Kasumi-1 (cell line): ENCODE data around the gene RRP8.

Experiments used
- DNase-seq, 2 experiments: peaks; one replicate each; lab custom pipeline; 2025; lab: John Stamatoyannopoulos, UW

Gene RRP8

GRCh38 chr11:6632116-6633073 is 29.0 kb upstream of the RRP8 start:
- DNase-seq, result no peak

DNA sequence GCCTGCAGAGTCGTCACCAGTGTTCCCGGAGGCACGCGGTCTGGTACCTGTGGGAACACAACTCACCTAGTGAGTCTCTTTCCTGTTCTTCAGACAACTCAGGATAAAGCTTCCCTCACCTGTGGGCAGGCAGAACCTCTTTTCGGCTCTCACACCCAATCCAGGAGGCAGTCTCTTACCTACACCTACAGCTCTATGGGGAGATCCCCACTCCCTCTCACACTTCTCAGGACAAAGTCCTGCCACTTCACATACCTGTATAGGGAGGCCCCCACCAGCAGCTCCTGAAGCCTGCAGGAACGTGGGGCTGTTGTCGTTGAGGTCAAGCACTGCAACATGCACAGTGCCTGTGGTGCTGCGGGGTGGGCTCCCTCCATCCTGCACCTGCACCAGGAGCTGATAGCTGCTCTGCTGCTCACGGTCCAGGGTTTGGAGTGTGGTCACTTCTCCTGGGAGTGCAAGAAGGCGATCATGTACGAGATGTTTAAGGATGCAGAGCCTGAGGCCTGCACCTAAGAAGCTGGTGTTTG is 28.0 kb upstream of the RRP8 start:
- DNase-seq, result no peak

DNA sequence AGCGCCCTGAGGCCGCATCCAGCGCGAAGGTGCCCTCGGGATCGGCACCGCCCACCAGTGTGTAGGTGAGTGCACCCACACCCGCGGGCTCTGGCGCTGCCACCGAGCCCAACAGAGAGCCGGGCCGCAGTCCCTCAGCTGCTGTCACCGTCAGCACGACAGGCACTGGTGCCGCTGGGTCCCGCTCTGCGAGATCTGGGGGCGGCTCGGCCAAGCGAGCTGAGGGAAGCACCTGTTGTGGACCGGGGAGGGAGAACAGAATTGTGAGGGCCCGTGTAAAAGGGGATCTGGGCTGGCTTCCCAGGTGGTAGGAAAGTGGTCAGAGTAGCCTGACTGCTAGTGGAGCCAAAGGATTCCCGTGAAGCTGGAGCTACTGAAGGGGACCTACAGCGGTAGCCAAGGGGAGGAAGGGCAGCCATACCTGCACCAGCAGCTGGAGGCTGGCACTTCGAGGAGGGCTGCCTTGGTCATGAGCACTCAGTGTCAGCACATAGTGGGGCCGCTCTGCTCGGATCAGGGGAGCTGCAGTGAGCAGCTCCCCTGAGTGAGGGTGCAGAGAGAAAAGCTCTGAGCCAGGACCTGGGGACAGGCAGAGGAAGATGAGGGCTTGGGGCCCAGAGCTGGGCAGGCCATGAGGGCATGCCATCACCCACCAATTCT is 27.3 kb upstream of the RRP8 start:
- no peak for DNase-seq

DNA sequence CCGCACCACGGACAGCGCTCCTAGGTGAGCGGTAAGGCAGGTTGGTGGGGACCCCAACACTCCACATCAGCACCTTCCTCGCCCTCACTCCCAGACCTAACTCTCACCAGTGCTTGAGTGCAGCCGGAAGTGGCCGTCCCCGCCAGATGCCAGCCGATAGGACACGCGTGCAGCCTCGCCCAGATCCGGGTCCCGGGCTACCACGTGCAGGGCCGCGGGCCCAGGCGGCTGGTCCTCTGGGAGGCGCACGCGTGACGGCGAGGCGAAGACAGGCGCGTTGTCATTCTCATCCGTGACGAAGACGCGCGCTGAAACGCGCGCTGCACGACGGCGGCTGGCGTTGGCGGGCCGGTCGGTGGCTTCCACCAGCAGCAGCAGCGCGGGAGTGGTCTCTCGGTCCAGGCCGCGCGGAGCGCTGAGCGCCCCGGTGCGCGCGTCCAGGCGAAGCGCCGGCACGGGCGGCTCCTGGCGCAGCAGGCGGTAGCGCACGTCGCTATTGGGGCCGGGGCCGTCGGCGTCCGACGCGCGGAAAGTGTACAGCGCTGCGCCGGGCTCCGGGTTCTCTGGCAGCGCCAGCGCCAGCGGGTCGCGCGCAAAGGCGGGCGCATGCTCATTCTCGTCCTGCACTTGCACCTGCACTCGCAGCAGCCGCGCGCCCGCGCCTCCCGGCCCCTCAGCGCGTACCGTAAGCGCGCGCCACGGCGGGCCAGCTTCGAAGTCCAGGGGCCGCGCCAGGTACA is 26.6 kb upstream of the RRP8 start:
- no peak for DNase-seq

GRCh38 chr11:6629573-6629891 is 26.1 kb upstream of the RRP8 start:
- no peak for DNase-seq

- DNase-seq, result no peak
Measured at GRCh38 chr11:6628526-6628925, 25.1 kb upstream of the RRP8 start.

GRCh38 chr11:6627762-6628241 is 24.4 kb upstream of the RRP8 start:
- DNase-seq, result no peak

GRCh38 chr11:6626971-6627761 is 23.8 kb upstream of the RRP8 start:
- no peak for DNase-seq

- DNase-seq, result no peak
Measured at GRCh38 chr11:6625832-6626420, 22.5 kb upstream of the RRP8 start.

GRCh38 chr11:6625156-6625831 is 21.9 kb upstream of the RRP8 start:
- DNase-seq, result no peak

DNA sequence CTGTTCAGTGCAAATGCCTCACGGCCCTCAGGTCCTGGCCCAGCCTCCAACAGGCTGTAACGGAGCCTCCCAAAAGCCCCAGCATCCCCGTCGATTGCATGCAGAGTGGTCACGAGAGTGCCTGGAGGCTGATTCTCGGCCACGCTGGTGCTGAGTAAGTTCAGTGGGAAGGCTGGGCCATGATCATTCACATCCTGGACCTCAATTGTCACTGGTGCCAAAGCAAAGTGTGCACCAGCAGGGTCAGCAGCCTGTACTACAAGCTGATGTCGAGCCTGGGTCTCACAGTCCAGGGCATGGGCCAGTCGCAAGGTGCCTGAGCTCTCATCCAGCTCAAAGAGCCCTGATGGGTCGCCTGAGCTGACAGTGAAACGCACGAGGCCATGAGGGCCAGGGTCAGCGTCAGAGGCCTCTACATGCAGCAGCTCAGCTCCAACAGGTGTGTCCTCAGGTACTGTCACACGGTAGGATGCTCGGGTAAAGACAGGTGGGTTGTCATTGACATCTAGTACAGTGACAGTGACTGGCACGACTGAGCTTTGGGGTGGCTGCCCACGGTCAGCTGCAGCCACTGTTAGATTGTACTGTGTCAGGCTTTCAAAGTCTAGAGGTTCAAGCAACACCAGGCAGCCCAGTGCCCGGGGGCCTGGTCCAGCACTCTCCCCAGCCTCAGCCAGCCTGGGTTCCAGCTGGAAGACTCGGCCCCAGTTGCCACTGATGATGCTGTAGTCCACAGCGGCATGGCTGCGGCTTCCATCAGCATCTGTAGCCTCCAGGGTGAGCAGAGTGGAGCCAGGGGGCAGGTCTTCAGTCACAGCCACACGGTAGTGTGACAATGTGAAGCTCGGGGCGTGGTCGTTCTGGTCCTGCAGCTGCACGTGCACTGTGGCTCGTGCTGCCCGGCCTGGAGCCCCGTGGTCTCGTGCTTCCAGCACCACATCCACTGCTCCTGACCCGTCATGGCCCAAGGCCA is 20.3 kb upstream of the RRP8 start:
- no peak for DNase-seq

DNA sequence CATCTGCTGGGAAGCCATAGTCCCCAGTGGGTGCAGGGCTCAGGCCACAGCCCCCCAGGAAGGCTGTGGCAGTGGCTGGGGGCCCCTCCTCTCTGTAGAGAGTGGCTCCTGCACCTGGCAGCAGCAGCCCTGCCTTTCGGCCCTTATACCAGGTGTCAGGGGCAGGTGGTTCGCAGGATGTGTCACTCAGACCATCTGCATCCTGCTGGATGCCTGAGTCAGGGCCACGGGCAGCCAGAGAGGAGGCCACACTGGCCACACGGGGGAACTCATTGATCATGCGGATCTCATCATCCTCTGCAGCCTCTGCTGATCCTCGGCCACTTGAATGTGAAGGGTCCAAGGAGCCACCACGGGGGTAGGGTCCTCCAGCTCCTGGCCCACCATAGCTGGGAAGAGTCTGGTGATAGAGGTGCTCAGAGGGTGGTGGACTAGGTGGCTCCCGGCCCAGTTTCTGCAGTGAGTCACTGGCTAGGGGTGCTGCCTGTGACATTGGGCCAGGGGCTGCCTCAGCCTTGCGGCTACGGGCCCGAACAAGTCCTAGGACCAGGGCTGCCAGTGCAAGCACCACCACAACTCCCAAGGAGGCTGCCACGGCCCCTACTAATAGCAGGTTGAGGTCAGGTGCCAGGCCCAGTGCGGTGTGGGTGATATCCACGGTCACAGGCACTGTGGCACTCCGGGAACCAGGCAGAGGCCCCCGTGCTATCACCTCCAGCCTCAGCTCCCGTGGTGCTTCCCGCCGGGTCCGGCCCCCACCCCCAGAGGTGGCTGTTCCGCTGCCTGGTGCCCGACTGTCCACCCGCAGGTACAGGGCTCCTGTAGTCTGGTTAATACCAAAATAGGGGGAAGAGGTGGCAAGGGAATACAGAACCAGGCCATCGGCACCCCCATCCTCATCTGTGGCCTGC is 19.1 kb upstream of the RRP8 start:
- DNase-seq, result no peak

- DNase-seq, result no peak
Measured at GRCh38 chr11:6621711-6622211, 18.3 kb upstream of the RRP8 start.

DNA sequence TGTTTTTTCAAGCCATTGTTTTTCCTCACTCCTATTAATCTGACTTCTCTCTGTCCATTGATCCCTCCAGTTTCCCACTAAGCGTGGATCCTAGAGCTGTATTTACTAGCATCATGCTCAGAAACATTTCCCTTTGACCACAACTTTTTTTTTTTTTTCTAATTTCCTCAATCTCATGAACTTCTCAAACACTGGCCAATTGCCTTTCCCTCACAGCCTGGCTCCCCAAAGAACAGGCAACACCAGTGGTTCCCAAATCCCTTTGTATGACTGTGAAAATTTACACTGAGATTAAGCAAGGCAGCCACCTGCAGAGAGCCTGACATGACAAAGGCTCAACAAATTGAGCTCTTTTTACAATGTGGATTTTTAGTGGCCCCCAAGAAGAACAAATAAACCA is 17.2 kb upstream of the RRP8 start:
- no peak for DNase-seq

- peak; percentile 93 to 97 for DNase-seq
Measured at GRCh38 chr11:6619004-6619745, 15.8 kb upstream of the RRP8 start, which contains the start of gene TPP1. Gene TPP1, minus strand, starts transcription at chr11:6619422. Its CDS starts 22 bp downstream, at chr11:6619400.

- DNase-seq, result peak; percentile 93 to 94
Measured at GRCh38 chr11:6618117-6619003, 14.9 kb upstream of the RRP8 start.
